Measurements from ENCODE around the gene EFR3B.
"Not testable (repeated sequence)": the region's sequence is repeated elsewhere in the genome, so short reads cannot be mapped to it uniquely, and the experiment has no call there.

DNA sequence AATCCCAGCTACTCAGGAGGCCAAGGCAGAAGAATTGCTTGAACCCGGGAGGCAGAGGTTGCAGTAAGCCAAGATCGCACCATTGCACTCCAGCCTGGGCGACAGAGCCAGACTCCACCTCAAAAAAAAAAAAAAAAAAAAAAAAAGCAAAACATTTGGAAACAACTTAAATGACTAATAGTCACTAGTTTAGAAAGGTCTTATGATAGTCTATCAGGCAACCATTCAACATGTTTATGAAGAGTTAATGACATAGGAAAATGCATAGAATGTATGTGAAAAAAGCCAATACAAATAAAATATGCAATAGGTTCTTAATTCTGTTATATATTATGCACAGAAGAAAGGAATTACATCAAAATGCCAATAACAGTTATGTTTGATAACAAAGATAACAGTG is 85.2 kb downstream of the EFR3B start:
- TF ChIP-seq, protein P1, sequence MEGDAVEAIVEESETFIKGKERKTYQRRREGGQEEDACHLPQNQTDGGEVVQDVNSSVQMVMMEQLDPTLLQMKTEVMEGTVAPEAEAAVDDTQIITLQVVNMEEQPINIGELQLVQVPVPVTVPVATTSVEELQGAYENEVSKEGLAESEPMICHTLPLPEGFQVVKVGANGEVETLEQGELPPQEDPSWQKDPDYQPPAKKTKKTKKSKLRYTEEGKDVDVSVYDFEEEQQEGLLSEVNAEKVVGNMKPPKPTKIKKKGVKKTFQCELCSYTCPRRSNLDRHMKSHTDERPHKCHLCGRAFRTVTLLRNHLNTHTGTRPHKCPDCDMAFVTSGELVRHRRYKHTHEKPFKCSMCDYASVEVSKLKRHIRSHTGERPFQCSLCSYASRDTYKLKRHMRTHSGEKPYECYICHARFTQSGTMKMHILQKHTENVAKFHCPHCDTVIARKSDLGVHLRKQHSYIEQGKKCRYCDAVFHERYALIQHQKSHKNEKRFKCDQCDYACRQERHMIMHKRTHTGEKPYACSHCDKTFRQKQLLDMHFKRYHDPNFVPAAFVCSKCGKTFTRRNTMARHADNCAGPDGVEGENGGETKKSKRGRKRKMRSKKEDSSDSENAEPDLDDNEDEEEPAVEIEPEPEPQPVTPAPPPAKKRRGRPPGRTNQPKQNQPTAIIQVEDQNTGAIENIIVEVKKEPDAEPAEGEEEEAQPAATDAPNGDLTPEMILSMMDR (IDR thresholded peaks at IDR 0.05) = not testable (repeated sequence)
- not testable (repeated sequence) for TF ChIP-seq EP300, POLR2A (IDR thresholded peaks at IDR 0.05)

All from ovary (tissue), 3 donors.